Measurements from ENCODE around the gene RHOJ.
"Not testable (repeated sequence)": the region's sequence is repeated elsewhere in the genome, so short reads cannot be mapped to it uniquely, and the experiment has no call there.

Gene RHOJ

DNA sequence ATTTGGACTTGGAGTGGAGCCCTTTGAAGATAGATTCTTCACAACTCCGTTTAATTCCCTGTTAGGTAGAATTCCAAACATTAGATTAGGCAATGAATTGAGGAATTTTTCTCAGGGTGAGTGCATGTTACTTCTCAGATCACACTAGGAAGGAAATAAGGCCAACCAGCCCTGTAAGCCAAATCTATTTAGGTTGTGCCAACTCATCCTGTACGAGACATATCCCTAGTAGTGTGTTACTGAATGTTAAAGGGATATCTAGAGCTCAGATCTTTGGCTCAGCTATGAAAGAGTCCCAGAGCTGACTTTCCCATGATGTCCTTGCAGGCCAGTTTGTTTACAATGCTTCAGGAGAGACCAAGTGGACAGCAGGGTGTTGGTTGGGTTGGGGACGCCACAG lies 68.9 kb downstream of the RHOJ start:
- Histone ChIP-seq H3K4me3 (ENCODE audit: low read depth, low read length) (no peak overlapping the region), H3K27me3 (ENCODE audit: control insufficient read depth, insufficient read depth, low read length) (no peaks in the 10 kb centered on the region), H3K4me1 (ENCODE audit: control insufficient read depth, insufficient read depth, low read length) (peaks cover 3% of the 10 kb centered on the region), H3K36me3 (ENCODE audit: control insufficient read depth, insufficient read depth, low read length) (no peaks in the 10 kb centered on the region), H3K9ac (ENCODE audit: low read depth, low read length) (no peak overlapping the region), H3K9me3 (ENCODE audit: control insufficient read depth, insufficient read depth, low read length) (no peaks in the 10 kb centered on the region)

DNA sequence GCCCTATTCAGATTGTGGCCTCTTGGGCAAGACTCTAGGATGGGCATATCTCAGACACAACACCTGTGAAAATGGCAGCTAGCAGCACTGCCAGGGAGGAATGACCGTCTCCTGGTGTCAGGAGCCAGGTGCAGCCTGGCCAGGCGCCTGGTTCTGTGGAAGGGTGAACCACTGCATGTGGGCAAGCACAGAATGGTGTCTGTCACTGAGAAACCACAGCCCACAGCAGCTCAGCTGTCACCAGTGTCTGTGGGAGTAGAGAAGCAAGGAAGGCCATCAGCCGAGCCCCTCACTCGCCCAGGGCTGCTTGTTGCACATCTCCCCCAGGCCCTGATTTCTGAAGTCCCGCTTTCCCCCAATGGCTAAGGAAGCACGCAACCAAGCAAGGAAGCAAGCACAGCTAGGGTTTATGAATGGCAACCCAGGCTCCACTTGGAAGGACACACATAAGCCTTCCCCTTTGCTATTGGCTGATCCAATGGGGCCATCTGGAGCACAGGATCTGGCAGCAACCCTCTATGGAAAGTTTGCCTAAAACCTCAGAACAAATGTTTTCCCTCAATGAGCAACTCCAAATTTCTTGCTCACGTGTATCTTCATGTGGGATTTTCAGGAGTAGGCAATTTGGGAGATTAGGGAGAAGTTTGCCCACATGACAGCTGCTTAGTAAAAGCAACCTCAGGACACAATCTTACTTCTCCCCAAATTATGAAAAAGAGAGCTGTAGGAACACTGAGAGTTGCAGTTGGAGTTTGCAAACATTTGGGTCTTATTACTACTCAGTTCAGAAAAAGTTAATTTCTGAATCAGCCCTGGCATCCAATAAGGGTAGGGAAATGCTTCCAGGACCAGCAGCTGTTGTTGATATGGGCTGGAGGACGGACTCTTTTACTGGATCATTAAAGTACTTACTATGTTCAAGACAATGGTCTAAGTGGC lies 69.7 kb downstream of the RHOJ start:
- Histone ChIP-seq H3K4me1 (ENCODE audit: control insufficient read depth, insufficient read depth, low read length) (peaks cover 3% of the 10 kb centered on the region), H3K27me3 (ENCODE audit: control insufficient read depth, insufficient read depth, low read length) (no peaks in the 10 kb centered on the region), H3K36me3 (ENCODE audit: control insufficient read depth, insufficient read depth, low read length) (no peaks in the 10 kb centered on the region), H3K9me3 (ENCODE audit: control insufficient read depth, insufficient read depth, low read length) (no peaks in the 10 kb centered on the region), H3K9ac (ENCODE audit: low read depth, low read length) (no peak overlapping the region), H3K4me3 (ENCODE audit: low read depth, low read length) (no peak overlapping the region)

DNA sequence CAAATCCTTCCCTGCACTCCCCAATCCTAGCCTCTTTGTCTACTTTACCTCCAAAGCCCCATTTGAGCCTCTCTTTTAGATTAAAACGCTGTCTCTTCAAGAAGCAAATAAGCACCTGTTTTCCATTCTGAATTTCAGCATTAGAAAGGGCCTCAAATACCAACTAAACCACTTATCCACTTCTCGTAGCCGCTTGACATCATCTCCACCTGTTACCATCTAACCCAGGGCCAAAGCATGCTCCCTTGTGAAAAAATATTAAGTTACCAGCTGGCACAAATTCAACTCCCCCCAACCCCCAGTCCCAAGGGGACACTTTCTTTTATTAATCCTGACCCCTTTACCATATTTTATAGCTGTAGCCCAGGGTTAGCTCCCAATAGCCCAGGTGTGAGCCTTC lies 71.4 kb downstream of the RHOJ start:
- Histone ChIP-seq H3K36me3 (ENCODE audit: control insufficient read depth, insufficient read depth, low read length) (no peaks in the 10 kb centered on the region), H3K4me1 (ENCODE audit: control insufficient read depth, insufficient read depth, low read length) (peaks cover 3% of the 10 kb centered on the region), H3K4me3 (ENCODE audit: low read depth, low read length) (no peak overlapping the region), H3K9ac (ENCODE audit: low read depth, low read length) (no peak overlapping the region), H3K27me3 (ENCODE audit: control insufficient read depth, insufficient read depth, low read length) (no peaks in the 10 kb centered on the region), H3K9me3 (ENCODE audit: control insufficient read depth, insufficient read depth, low read length) (no peaks in the 10 kb centered on the region)

DNA sequence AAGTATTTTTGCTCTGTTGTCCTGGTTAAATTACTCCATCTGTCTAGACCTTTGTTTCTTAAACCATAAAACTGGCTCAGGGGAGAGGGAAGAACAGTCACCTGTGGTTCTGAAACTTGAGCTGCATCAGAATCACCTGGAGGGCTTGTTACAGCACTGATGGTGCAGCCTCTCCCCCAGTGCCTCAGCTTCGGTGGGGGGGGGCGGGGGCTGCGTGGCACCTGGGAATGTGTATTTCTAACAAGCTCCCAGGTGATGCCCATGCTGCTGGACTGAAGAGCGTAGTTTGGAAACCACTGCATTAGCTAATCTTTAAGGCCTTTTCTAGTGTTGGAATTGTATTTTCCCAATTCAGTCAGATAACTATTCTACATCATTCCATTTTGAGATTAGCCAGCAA lies 71.8 kb downstream of the RHOJ start:
- no peak overlapping the region for H3K9ac ChIP-seq (ENCODE audit: low read depth, low read length)
- no peaks in the 10 kb centered on the region for H3K36me3 ChIP-seq (ENCODE audit: control insufficient read depth, insufficient read depth, low read length)
- no peak overlapping the region for H3K4me3 ChIP-seq (ENCODE audit: low read depth, low read length)
- no peaks in the 10 kb centered on the region for H3K9me3 ChIP-seq (ENCODE audit: control insufficient read depth, insufficient read depth, low read length)
- H3K4me1 ChIP-seq (ENCODE audit: control insufficient read depth, insufficient read depth, low read length) = peaks cover 3% of the 10 kb centered on the region
- H3K27me3 ChIP-seq (ENCODE audit: control insufficient read depth, insufficient read depth, low read length) = no peaks in the 10 kb centered on the region

DNA sequence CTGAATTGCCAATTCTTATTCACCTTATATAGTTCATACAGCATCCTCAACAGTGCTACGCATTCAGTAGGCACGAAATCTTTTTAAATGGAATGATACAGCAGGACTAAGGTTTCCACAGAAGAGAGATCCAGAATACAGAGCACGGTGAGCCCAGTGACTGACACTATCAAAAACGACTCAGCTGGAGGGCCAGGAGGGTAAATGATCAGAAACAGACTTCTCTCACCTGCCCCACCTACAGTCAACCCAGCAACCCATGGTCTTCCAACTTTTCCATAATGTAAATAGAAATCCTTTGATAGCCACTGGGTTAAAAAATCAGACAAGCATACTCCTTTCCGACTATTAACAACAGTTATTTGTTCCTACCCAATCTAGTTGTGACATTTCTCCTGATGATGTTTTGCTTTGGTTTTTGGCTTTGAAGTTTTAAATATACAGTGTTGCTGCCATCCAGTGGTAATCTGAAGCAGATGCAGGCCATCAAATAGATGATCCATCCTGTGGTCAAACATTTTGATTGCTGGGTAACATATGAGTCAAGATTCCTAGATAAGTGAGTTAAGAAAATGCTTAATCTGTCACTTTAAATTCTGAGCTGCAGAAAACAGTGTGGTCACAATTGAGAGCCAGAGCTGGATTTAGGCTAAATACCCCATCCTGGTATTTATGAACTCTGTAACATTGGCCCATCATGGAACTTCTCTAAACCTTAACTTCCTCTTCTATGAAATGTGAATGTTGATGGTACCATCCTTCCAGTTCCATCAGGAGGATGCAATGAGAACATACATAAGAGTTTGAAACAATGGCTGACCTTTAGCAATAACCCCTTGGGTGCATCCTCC lies 72.5 kb downstream of the RHOJ start:
- Histone ChIP-seq H3K9me3 (ENCODE audit: control insufficient read depth, insufficient read depth, low read length) (no peaks in the 10 kb centered on the region), H3K4me1 (ENCODE audit: control insufficient read depth, insufficient read depth, low read length) (peaks cover 3% of the 10 kb centered on the region), H3K4me3 (ENCODE audit: low read depth, low read length) (no peak overlapping the region), H3K27me3 (ENCODE audit: control insufficient read depth, insufficient read depth, low read length) (no peaks in the 10 kb centered on the region), H3K36me3 (ENCODE audit: control insufficient read depth, insufficient read depth, low read length) (no peaks in the 10 kb centered on the region), H3K9ac (ENCODE audit: low read depth, low read length) (no peak overlapping the region)

DNA sequence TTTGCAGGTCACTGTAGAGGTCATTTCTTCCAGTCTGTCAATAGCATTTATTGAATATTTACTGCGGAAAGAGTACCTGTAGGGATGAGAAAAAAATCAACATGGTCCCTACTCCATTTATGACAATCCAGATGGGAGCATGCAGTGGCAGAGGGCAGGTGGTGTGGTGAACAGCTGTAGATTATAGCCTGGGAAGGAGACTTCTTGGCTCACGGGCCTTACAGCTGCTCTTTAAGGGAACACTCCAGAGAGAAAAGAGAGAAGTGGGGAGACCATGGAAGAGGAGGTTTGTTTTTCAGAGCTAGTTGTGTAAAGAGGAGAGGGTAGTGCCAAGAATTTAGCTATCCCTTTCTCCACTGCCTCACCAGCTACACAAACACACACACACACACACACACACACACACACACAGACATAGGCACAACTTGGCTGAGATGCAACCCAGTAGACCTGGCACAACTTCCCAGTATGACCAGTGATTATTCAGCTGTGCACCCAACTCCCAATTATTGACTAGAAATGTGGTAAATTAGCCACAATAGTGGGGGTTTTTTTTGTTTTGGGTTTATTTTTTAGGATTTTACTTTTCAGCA lies 73.4 kb downstream of the RHOJ start:
- no peaks in the 10 kb centered on the region for H3K36me3 ChIP-seq (ENCODE audit: control insufficient read depth, insufficient read depth, low read length)
- no peak overlapping the region for H3K9ac ChIP-seq (ENCODE audit: low read depth, low read length)
- H3K27me3 ChIP-seq (ENCODE audit: control insufficient read depth, insufficient read depth, low read length) = no peaks in the 10 kb centered on the region
- no peak overlapping the region for H3K4me3 ChIP-seq (ENCODE audit: low read depth, low read length)
- peaks cover 3% of the 10 kb centered on the region for H3K4me1 ChIP-seq (ENCODE audit: control insufficient read depth, insufficient read depth, low read length)
- H3K9me3 ChIP-seq (ENCODE audit: control insufficient read depth, insufficient read depth, low read length) = no peaks in the 10 kb centered on the region

DNA sequence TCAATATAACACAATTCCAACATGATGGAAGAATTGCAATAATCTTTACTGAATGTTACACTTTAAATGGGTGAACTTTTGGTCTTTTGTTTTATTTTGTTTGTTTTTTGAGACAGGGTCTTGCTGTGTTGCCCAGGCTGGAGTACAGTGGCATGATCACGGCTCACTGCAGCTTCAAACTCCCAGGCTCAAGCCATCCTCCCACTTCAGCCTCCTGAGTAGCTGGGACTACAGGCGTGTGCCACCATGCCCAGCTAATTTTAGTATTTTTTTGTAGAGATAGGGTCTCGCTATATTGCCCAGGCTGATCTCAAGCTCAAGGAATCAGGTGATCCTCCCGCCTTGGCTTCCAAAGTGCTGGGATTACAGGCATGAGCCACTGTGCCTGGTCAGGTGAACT lies 75.7 kb downstream of the RHOJ start:
- not testable (repeated sequence) for H3K4me3 ChIP-seq (ENCODE audit: low read depth, low read length); H3K4me1 ChIP-seq (ENCODE audit: control insufficient read depth, insufficient read depth, low read length); H3K36me3 ChIP-seq (ENCODE audit: control insufficient read depth, insufficient read depth, low read length); H3K27me3 ChIP-seq (ENCODE audit: control insufficient read depth, insufficient read depth, low read length); H3K9ac ChIP-seq (ENCODE audit: low read depth, low read length); H3K9me3 ChIP-seq (ENCODE audit: control insufficient read depth, insufficient read depth, low read length)

DNA sequence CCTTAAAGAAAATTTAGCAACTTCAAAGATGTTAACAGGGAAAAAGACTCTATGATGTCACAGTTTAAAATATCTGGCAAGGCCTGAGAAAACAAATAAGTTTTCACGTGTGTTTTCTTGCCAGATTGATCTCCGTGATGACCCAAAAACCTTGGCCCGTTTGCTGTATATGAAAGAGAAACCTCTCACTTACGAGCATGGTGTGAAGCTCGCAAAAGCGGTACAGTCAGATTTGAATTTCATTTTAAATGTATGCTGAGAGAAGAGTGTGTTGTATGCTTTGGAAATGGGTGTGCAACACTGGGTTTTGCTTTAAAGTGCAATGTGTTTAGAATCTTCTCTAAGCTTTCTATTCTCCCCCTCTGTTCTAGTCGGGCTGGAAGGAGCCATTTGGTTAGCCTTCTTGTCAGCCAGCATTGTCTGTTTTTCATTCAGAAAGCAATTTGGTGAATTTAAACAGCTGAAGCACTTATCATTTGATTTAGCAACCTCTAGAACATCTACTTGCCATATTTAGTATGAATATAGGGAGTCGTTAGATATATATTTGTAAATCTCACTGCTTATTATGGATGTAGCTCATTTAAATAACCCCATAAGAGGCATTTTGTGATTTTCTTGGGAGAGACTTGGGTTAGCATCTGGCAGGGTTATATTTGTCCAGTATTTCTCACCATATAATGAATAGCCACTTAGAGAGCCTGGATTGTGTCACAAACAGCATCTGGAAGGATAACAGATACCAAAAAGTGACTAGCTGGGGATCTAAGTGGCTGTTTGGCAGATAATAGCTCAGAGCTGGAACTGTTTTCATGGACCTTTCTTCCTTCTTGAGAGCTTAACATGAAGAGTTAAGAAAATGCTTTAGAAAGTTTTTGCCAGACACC lies 79.0 kb downstream of the RHOJ start:
- no peak overlapping the region for H3K9ac ChIP-seq (ENCODE audit: low read depth, low read length)

DNA sequence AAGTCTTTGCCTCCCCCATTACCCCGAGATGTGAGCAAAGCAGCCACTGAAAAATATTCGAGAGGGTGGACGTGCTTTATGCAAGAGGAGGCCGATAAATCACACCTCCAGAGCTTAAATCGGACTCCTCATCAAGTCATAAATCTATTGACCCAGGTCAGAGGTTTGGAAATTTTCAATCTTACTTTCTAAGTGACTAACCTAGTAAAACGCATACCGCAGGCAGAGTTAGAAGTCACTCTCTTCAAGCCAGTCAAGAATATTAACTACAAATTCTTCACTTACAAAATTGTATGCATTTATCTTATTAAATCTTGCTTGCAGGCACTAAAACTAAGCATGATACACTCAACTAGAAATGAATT lies 79.6 kb downstream of the RHOJ start:
- no peaks in the 10 kb centered on the region for H3K4me1 ChIP-seq (ENCODE audit: control insufficient read depth, insufficient read depth, low read length)
- H3K9me3 ChIP-seq (ENCODE audit: control insufficient read depth, insufficient read depth, low read length) = no peaks in the 10 kb centered on the region
- no peaks in the 10 kb centered on the region for H3K27me3 ChIP-seq (ENCODE audit: control insufficient read depth, insufficient read depth, low read length)
- H3K9ac ChIP-seq (ENCODE audit: low read depth, low read length) = no peak overlapping the region
- H3K36me3 ChIP-seq (ENCODE audit: control insufficient read depth, insufficient read depth, low read length) = no peaks in the 10 kb centered on the region
- no peak overlapping the region for H3K4me3 ChIP-seq (ENCODE audit: low read depth, low read length)

More for the DNA sequence above, 79.0 kb downstream of the RHOJ start:
- Histone ChIP-seq H3K36me3 (ENCODE audit: control insufficient read depth, insufficient read depth, low read length) (no peaks in the 10 kb centered on the region), H3K4me3 (ENCODE audit: low read depth, low read length) (no peak overlapping the region), H3K9me3 (ENCODE audit: control insufficient read depth, insufficient read depth, low read length) (no peaks in the 10 kb centered on the region), H3K27me3 (ENCODE audit: control insufficient read depth, insufficient read depth, low read length) (no peaks in the 10 kb centered on the region), H3K4me1 (ENCODE audit: control insufficient read depth, insufficient read depth, low read length) (no peaks in the 10 kb centered on the region)

DNA sequence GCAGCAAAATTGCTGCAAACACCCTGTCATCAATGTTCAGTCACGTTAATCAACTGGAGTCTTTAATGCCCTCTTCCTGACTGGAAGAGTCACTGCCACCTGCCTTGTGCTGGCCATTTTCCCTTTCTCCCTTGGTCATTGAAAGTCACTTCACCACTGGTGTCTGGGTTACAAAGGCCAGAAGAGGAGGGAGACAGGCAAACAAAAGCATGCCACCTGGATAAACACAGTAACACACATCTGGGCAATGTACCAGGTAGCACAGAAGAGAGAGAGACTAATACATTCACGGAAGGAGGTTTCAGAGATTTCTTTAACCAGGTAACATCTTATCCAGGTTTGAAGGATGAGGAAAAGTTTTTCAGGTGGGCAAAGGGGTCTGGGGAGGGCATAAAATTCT lies 81.8 kb downstream of the RHOJ start:
- Histone ChIP-seq H3K4me1 (ENCODE audit: control insufficient read depth, insufficient read depth, low read length) (no peaks in the 10 kb centered on the region), H3K4me3 (ENCODE audit: low read depth, low read length) (no peak overlapping the region), H3K9me3 (ENCODE audit: control insufficient read depth, insufficient read depth, low read length) (no peaks in the 10 kb centered on the region), H3K27me3 (ENCODE audit: control insufficient read depth, insufficient read depth, low read length) (no peaks in the 10 kb centered on the region), H3K9ac (ENCODE audit: low read depth, low read length) (no peak overlapping the region), H3K36me3 (ENCODE audit: control insufficient read depth, insufficient read depth, low read length) (no peaks in the 10 kb centered on the region)

All from iPS-15b (cell line).